Measurements from ENCODE around the gene SLC10A7.

SLC10A7 gene

DNA sequence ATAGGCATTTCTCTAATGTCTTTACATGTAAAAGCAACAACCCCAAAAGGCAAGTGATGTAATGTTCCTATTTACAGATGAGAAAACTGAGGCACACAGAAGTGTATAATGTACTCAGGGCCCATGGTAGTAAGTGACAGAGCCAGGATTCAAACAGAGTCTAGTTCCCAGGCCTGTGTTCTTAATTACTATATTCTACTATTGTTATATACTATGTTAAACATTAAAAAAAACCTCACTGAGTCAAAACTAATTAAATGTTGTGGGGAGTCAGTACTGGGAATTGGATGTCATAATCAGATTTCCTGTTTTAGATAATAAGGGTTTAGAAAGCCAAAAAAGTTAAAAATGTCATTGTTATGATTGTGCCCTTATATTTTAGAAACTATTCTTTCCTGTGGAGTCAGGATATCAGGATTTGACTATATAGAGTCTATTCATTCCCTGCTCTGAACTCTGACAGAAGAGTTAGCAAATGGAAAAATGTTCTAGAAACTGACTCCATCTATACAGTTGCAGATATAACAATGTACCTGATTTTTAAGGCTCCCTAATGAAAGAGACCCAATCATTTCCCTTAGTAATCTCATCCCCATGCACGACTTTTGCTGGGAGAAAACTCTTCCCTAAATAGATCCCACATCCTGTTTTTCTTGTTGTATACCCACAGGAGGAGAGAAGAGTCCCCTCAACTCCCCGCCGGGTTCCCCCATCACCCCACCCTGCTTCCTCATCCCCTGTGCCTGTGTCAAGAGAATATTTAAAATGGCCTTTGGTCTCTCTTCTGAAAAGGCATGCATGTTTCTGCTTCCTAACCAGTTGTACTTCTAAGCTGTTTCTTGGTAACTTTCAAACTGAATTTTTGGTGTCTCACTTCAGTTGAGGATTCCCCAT lies 237.7 kb downstream of the SLC10A7 start:
- ChIA-PET POLR2A (ENCODE audit: low non-redundant PET) (no interaction called here), CTCF (no interaction called here)
- no peak overlapping the region for H3K27ac ChIP-seq
- TF ChIP-seq, protein P1, sequence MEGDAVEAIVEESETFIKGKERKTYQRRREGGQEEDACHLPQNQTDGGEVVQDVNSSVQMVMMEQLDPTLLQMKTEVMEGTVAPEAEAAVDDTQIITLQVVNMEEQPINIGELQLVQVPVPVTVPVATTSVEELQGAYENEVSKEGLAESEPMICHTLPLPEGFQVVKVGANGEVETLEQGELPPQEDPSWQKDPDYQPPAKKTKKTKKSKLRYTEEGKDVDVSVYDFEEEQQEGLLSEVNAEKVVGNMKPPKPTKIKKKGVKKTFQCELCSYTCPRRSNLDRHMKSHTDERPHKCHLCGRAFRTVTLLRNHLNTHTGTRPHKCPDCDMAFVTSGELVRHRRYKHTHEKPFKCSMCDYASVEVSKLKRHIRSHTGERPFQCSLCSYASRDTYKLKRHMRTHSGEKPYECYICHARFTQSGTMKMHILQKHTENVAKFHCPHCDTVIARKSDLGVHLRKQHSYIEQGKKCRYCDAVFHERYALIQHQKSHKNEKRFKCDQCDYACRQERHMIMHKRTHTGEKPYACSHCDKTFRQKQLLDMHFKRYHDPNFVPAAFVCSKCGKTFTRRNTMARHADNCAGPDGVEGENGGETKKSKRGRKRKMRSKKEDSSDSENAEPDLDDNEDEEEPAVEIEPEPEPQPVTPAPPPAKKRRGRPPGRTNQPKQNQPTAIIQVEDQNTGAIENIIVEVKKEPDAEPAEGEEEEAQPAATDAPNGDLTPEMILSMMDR (conservative IDR thresholded peaks at IDR 0.05; ENCODE audit: low read depth), result no peak
- DNase-seq (ENCODE audit: low spot score), result no peak

GRCh38 chr4:146282657-146283056 lies 239.1 kb downstream of the SLC10A7 start:
- no peak for DNase-seq (ENCODE audit: low spot score)
- TF ChIP-seq, protein P1 (conservative IDR thresholded peaks at IDR 0.05; ENCODE audit: low read depth), result no peak
- no peak overlapping the region for H3K27ac ChIP-seq
- CTCF ChIA-PET, result interaction anchor here (0.5 kb wide), 1 partner anchor 1493 kb away, joined by 4 read pairs; no protein-coding TSS in a partner anchor
- POLR2A ChIA-PET (ENCODE audit: low non-redundant PET), result interaction anchor here (0.6 kb wide), 1 partner anchor 493 kb away, joined by 5 read pairs; no protein-coding TSS in a partner anchor

GRCh38 chr4:146278986-146279385 lies 242.8 kb downstream of the SLC10A7 start:
- POLR2A ChIA-PET (ENCODE audit: low non-redundant PET), result no interaction called here
- H3K27ac ChIP-seq, result no peak overlapping the region
- CTCF ChIA-PET, result no interaction called here
- DNase-seq (ENCODE audit: low spot score), result no peak
- TF ChIP-seq, protein P1 (conservative IDR thresholded peaks at IDR 0.05; ENCODE audit: low read depth), result no peak

DNA sequence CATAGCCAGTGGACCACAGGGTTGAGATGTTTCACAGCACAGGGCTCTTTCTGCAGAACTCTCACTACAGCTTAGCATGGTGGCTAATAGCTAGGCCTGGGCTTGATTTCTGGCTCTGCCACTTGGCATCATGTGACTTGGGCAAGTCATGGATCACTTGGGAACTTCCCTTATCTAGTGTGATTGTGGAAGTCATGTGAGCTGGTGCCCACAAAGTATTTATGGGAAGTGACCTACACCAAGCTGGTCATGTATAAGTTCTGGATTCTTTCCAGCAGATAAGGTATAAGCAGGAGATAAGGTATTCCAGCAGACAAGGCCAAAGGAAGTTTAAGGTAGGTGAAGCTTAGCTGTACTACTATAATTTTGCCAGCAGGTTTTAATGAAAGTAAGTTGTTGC lies 246.4 kb downstream of the SLC10A7 start:
- DNase-seq (ENCODE audit: low spot score), result no peak
- H3K27ac ChIP-seq, result no peak overlapping the region
- ChIA-PET CTCF (interaction anchor here (0.8 kb wide), 1 partner anchor 14 kb away, joined by 3 read pairs; no protein-coding TSS in a partner anchor), POLR2A (ENCODE audit: low non-redundant PET) (no interaction called here)
- TF ChIP-seq, protein P1 (conservative IDR thresholded peaks at IDR 0.05; ENCODE audit: low read depth), result no peak

GRCh38 chr4:146274774-146275173 lies 247.0 kb downstream of the SLC10A7 start:
- ChIA-PET POLR2A (ENCODE audit: low non-redundant PET) (no interaction called here), CTCF (interaction anchor here (0.6 kb wide), 1 partner anchor 22 kb away, joined by 4 read pairs; no protein-coding TSS in a partner anchor)
- TF ChIP-seq, protein P1 (conservative IDR thresholded peaks at IDR 0.05; ENCODE audit: low read depth), result no peak
- H3K27ac ChIP-seq, result no peak overlapping the region
- DNase-seq (ENCODE audit: low spot score), result no peak

- ChIA-PET CTCF (no interaction called here), POLR2A (ENCODE audit: low non-redundant PET) (no interaction called here)
- no peak for DNase-seq (ENCODE audit: low spot score)
- H3K27ac ChIP-seq, result no peak overlapping the region
- TF ChIP-seq, protein P1 (conservative IDR thresholded peaks at IDR 0.05; ENCODE audit: low read depth), result no peak
Measured at GRCh38 chr4:146273204-146273901, 248.4 kb downstream of the SLC10A7 start.
